HG02840 (cell line): ENCODE results near the gene OR5A2.
"Not testable (repeated sequence)": the region's sequence is repeated elsewhere in the genome, so short reads cannot be mapped to it uniquely, and the experiment has no call there.

ENCODE experiments used
- ATAC-seq: cut with Tn5 transposase; IDR thresholded peaks from one replicate; pipeline ENCODE4 v1.9.1; 2021; ENCODE audit warnings: mild to moderate bottlenecking, moderate library complexity, moderate number of reproducible peaks; ENCODE audit not compliant: unreplicated experiment, low FRiP score

The OR5A2 gene

DNA sequence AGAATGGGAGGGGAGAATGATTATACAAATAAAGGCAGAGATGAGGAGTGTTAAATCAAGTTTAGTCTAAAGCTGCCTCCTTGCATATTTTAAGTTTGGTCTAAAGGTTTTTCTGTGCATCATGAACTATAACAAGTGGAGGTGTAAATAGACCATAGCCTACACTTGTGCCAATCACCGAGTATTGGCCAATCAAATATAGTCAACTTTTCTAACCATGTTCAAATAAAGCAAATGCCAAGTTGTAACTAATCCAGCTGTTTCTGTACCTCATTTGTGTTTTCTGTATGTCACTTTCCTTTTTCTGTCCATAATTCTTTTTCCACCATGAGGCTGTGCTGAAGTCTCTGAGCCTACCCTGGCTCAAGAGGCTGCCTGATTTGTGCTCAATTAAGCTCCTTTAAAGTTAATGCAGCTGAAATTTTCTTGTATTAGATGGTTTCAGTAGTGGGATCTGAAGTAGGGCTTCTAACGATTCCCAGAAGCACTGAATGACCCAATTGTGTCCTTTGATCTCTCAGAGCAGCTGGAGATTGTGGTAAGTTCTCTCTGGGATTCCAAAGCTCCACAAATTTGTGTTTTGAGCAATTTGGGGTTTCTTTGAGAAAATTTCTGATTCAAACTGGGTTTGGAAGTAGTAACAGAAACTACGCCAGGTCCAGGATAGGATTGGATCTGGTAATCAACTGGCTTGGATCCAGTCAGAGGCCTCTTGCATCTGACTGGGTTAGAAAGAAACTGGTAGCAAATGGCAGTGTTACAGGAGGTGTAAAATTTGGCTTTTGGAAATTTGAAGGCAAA, 25.6 kb downstream of the OR5A2 start:
- no peak for ATAC-seq

- no peak for ATAC-seq
Measured at GRCh38 chr11:59394186-59394585, 32.0 kb downstream of the OR5A2 start.

- ATAC-seq, result peak; percentile 95
Measured at GRCh38 chr11:59380263-59381059, 45.8 kb downstream of the OR5A2 start.

DNA sequence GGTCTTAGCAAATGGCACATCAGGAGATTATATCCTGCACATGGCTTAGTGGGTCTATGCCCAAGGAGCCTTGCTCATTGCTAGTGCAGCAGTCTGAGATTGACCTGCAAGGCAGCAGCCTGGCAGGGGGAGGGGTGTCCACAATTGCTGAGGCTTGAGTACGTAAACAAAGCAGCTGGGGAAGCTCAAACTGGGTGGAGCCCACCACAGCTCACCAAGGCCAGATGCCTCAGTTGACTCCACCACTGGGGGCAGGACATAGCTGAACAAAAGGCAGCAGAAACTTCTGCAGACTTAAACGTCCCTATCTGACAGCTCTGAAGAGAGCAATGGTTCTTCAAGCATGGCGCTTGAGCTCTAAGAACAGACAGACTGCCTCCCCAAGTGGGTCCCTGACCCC, 53.9 kb downstream of the OR5A2 start:
- not testable (repeated sequence) for ATAC-seq

DNA sequence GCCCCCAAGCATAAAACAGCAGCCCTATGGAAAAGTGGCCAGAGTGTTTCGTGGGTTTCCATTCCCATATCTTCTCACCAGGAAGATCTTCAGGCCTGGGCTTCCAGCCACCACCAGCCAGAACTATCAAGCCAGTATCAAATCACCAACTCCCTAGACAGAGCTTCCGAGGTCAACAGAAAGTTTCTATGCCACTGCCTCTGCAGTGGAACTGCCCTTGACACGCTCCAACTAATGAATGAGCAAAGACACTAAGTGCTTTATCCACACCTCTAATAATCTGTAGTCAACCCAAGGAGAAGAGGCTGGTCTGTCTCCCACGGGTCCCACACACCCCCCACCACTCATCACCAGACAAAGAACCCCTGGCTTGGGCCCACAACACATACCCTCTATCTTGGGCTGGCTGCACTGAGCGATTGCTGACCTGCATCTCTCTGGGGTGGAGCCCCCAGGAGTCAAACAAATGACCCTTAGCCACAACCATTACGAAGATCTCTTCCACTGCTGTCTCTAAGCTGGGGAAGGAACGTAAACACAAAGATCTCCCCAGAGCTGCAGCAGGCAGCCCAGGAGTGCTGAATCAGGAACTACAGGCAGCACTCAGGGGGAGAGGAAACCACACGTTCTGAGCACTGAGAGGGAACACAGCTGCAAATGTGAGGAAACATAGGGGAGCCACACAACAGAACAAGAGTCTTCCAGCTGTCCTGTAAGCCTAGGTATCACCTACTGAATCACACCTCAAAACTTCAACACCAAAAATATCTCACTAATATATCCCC, 57.8 kb downstream of the OR5A2 start:
- ATAC-seq, result no peak
